HUDEP-2 (cell line): ENCODE measurements around the gene MPRIP.
A peak's percentile ranks its signal among the peaks of the same experiment; 100 is the strongest.

Experiments
- DNase-seq, 76 experiments: peaks; one replicate each; lab custom pipeline; 2025; ENCODE audit not compliant: unreplicated experiment in 76 of 76; lab: John Stamatoyannopoulos, UW

Gene MPRIP

GRCh38 chr17:17028059-17028877 is 14.0 kb upstream of the MPRIP start:
- peak in 73 of 76 experiments; percentile 41 to 93 (median 81) for DNase-seq

- DNase-seq = no peak
Measured at GRCh38 chr17:17028878-17029535, 13.2 kb upstream of the MPRIP start.

GRCh38 chr17:17029938-17030337 is 12.3 kb upstream of the MPRIP start:
- DNase-seq = no peak

GRCh38 chr17:17030515-17031211 is 11.6 kb upstream of the MPRIP start:
- no peak for DNase-seq

- DNase-seq = peak in 47 of 76 experiments; percentile 14 to 78 (median 40)
Measured at GRCh38 chr17:17032131-17032692, 10.0 kb upstream of the MPRIP start.

GRCh38 chr17:17033466-17033865 is 8.8 kb upstream of the MPRIP start:
- no peak for DNase-seq

GRCh38 chr17:17034026-17034425 is 8.2 kb upstream of the MPRIP start:
- no peak for DNase-seq

- peak in 12 of 76 experiments; percentile 10 to 56 (median 18) for DNase-seq
Measured at GRCh38 chr17:17034496-17035075, 7.7 kb upstream of the MPRIP start.

- peak in 60 of 76 experiments; percentile 11 to 71 (median 41) for DNase-seq
Measured at GRCh38 chr17:17035490-17035889, 6.8 kb upstream of the MPRIP start.

GRCh38 chr17:17035920-17036523 is 6.2 kb upstream of the MPRIP start:
- DNase-seq = no peak

GRCh38 chr17:17036524-17036998 is 5.7 kb upstream of the MPRIP start:
- DNase-seq = peak in 1 of 76 experiments; percentile 3

- DNase-seq = no peak
Measured at GRCh38 chr17:17039911-17040310, 2.3 kb upstream of the MPRIP start.

GRCh38 chr17:17041018-17041521 is 1.2 kb upstream of the MPRIP start:
- no peak for DNase-seq

GRCh38 chr17:17041571-17042383 is 480 bp upstream of the MPRIP start:
- peak in 75 of 76 experiments; percentile 65 to 99 (median 96) for DNase-seq

GRCh38 chr17:17042851-17043460 is 699 bp downstream of the MPRIP start:
- peak in 1 of 76 experiments; percentile 15 for DNase-seq

- peak in 2 of 76 experiments; percentile 8 to 17 for DNase-seq
Measured at GRCh38 chr17:17043461-17044271, 1.4 kb downstream of the MPRIP start.

GRCh38 chr17:17044846-17045561 is 2.7 kb downstream of the MPRIP start:
- DNase-seq = peak in 2 of 76 experiments; percentile 9 to 11
